HG03039 (cell line): Measurements from ENCODE around the gene LRRC4B.
"Not testable (repeated sequence)": the region's sequence is repeated elsewhere in the genome, so short reads cannot be mapped to it uniquely, and the experiment has no call there.

Source experiments
- ATAC-seq: cut with Tn5 transposase; IDR thresholded peaks from one replicate; pipeline ENCODE4 v1.9.1; 2021; ENCODE audit warnings: mild to moderate bottlenecking, moderate library complexity; ENCODE audit not compliant: unreplicated experiment

LRRC4B gene

GRCh38 chr19:50531171-50531612 is 37.0 kb downstream of the LRRC4B start:
- no peak for ATAC-seq

DNA sequence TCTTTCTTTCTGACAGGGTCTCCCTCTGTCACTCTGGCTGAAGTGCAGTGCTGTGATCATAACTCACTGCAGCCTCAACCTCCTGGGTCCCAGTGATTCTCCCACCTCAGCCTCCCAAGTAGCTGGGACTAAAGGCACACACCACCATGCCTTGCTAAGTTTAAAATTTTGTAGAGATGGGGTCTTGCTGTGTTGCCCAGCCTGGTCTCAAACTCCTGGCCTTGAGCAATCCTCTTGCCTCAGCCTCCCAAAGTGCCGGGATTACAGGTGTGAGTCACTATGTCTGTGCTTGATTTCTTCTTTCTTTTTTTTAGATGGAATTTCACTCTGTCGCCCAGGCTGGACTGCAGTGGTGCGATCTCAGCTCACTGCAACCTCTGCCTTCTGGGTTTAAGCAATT is 40.2 kb downstream of the LRRC4B start:
- not testable (repeated sequence) for ATAC-seq

GRCh38 chr19:50522881-50523280 is 45.4 kb downstream of the LRRC4B start:
- ATAC-seq: no peak

DNA sequence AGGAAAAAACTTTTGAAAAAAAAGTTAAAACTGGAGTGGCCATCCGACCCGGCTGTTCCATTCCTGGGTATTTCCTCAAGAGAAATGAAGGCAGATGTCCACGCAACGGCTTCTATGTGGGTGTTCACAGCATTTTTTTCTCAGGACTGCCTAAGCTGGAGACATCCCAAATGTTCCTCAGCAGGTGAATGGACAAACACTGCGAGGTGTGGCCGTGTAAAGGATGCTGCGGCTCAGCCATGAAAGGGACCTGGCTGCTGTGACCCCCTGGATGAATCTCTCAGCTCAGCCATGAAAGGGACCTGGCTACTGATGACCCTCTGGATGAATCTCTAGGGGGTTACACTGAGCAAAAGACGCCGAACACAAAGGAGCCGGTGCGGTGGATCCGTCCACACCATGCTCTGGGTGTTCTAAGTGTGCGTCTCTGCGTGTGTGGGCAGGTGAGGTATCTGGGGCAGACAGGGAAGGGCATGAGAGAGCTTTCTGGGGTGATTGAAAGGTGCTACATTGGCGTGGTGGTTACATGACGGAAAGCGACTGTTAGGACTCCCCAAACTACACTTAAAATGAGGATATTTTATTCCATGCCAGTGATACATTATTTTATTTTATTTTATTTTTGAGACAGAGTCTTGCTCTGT is 47.3 kb downstream of the LRRC4B start:
- ATAC-seq: no peak

- ATAC-seq: no peak
Measured at GRCh38 chr19:50519006-50519575, 49.1 kb downstream of the LRRC4B start.

DNA sequence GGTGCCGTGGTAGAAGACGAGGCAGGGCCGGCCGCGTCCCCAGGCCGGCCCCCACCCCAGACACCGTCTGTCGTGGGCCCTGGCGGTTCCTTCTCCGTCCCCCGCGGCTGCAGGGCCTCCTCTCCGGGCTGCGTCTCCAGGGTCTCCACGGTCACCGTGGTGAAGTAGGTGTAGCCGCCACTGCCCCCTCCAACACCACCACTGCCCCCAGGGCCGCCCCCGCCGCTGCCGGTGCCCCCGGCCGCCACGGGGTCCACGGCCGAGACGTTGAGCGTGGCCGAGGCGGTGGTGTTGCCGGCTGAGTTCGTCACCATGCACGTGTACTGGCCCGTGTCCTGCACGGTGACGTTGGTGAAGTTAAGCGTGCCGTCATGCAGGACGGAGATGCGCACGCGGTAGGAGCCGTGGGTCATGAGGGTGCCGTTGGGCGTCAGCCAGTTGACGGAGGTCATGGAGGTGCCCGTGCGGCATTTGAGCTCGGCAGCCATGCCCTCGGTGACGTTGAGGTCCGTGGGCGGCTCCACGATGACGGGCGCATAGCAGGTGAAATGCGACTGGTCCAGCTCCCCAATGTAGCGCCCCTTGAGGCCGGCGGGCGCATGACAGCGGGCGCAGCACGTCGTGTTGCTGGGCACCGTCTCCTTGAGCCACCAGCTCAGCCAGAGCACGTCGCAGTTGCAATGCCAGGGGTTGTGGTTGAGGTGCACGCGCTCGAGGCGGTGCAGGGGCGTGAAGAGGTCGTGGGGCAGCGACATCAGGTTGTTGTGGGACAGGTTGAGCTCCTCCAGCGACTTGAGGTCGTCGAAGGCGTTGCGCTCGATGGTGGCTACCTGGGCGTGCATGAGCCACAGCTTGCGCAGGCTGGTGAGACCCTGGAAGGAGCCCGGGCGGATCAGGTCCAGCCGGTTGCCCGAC is 49.9 kb downstream of the LRRC4B start:
- no peak for ATAC-seq

- ATAC-seq: no peak
Measured at GRCh38 chr19:50517704-50518075, 50.5 kb downstream of the LRRC4B start.

DNA sequence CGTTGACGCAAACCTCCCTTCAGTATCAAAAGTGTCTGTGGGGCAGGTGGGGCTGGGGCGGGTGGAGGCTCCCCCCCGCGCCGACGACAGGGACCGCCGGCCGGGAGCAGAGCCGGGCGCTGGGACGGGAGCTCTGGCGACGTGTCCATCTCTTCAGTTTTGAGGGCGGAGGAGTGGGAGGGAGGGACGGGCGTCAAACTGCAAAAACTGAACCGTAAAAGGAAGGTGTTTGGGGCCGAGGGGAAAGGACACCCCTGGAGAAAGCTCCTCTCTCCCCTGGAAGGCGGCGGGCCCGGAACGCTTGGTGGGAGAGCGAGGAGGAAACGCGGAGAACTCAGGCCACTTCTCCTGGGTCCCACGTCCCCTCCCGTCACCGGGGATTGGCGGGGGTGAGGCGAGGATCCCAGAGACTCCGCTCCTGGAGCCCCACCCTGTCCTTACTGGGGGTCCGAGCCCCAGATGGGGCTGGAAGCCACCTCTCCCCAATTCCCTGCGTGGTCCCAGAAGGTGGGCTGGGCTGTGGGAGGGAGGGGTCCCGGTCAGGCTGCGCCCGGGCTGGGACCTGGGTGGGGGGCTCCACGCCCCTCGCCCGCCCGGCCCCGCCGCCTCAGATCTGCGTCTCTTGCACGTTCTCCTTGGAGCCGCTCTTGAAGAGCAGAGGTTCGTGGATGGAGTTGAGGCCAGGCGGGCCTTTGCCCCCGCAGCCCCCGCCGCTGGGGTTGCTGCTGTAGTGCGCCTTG is 51.1 kb downstream of the LRRC4B start:
- no peak for ATAC-seq

- ATAC-seq: no peak
Measured at GRCh38 chr19:50516456-50516855, 51.8 kb downstream of the LRRC4B start.

- no peak for ATAC-seq
Measured at GRCh38 chr19:50515168-50515561, 53.1 kb downstream of the LRRC4B start.

DNA sequence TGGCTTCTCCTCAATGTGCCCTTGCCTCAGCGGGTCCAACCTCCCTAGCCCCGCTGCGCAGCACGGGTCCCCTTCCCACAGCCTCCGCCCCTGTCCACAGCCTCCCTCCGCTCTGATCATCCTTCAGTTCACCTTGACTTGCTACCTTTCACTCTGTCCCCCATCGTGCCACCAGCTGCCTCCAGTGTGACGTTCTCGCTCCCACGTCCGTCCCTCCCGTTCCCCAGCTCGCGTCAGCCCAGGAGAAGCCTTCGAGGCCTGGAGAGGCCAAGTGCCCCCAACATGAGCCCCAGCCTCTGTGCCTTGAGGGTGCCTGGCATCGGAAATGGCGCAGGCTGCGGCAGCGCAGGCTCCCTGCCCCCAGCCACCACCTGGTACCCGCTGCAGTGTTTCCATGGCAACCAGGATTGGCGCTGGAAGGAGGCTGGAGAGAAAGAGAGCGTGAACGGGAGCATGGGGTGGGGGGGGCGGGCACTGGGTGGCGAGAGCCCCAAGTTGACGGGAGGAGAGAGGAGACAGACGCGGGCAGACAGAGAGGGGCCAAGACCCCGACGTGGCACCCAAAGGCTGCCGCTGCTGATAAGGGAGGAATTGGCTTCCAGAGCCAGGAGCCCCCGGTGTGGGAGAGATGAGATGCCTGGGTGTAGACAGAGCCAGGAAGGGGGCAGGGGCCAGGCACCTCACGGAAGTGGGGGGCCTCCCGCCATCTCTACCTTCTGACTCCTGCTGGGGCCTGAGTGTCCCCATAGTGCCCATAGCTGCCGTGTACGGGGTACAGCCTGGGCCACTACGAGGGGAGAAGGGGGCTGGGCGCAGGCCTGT is 53.7 kb downstream of the LRRC4B start:
- ATAC-seq: no peak

- ATAC-seq: no peak
Measured at GRCh38 chr19:50513746-50514345, 54.4 kb downstream of the LRRC4B start, which contains the start of gene ASPDH. ASPDH (minus strand) TSS chr19:50513913; CDS start chr19:50513823, 90 bp downstream.

GRCh38 chr19:50512999-50513745 is 55.1 kb downstream of the LRRC4B start:
- no peak for ATAC-seq

- no peak for ATAC-seq
Measured at GRCh38 chr19:50512112-50512998, 55.9 kb downstream of the LRRC4B start.

- ATAC-seq: peak; percentile 78
Measured at GRCh38 chr19:50511069-50511822, 57.0 kb downstream of the LRRC4B start, which contains the start of gene JOSD2. JOSD2 (minus strand) TSS chr19:50511191; CDS start chr19:50510431, 760 bp downstream.

GRCh38 chr19:50510700-50511068 is 57.6 kb downstream of the LRRC4B start:
- no peak for ATAC-seq

- no peak for ATAC-seq
Measured at GRCh38 chr19:50510121-50510670, 58.0 kb downstream of the LRRC4B start.
